IPS-NIHi7 (cell line): Measurements from ENCODE around the gene ZNF705A.
"Not testable (repeated sequence)": the region's sequence is repeated elsewhere in the genome, so short reads cannot be mapped to it uniquely, and the experiment has no call there.

Experiments
- DNase-seq: peaks from one replicate; pipeline ENCODE4 v3.0.0; 2012; ENCODE audit warnings: mixed read lengths; ENCODE audit errors: extremely low spot score

ZNF705A gene

GRCh38 chr12:8156845-8157244, at the start of gene ZNF705A:
Gene ZNF705A (plus strand): TSS chr12:8157015. CDS start chr12:8172626, 15,611 bp downstream.
- no peak for DNase-seq

- DNase-seq: peak; percentile 79
Measured at GRCh38 chr12:8108808-8109398, 47.9 kb upstream of the ZNF705A start.

GRCh38 chr12:8113117-8113516, 43.7 kb upstream of the ZNF705A start:
- not testable (repeated sequence) for DNase-seq

- DNase-seq: no peak
Measured at GRCh38 chr12:8120072-8120713, 36.6 kb upstream of the ZNF705A start.

- no peak for DNase-seq
Measured at GRCh38 chr12:8123124-8123912, 33.5 kb upstream of the ZNF705A start, which contains the start of gene CLEC4A. Gene CLEC4A (plus strand): TSS chr12:8123617. CDS start chr12:8123879, 262 bp downstream.

- DNase-seq: no peak
Measured at GRCh38 chr12:8127138-8127537, 29.7 kb upstream of the ZNF705A start.

GRCh38 chr12:8133636-8134397, 23.0 kb upstream of the ZNF705A start:
- not testable (repeated sequence) for DNase-seq

GRCh38 chr12:8134398-8134930, 22.4 kb upstream of the ZNF705A start:
- DNase-seq: not testable (repeated sequence)

GRCh38 chr12:8141647-8142046, 15.2 kb upstream of the ZNF705A start:
- not testable (repeated sequence) for DNase-seq

GRCh38 chr12:8143261-8143660, 13.6 kb upstream of the ZNF705A start:
- DNase-seq: no peak

- DNase-seq: peak; percentile 55
Measured at GRCh38 chr12:8145754-8146441, 10.9 kb upstream of the ZNF705A start.

GRCh38 chr12:8146442-8146771, 10.4 kb upstream of the ZNF705A start:
- DNase-seq: no peak

- no peak for DNase-seq
Measured at GRCh38 chr12:8154526-8154925, 2.3 kb upstream of the ZNF705A start.

- DNase-seq: no peak
Measured at GRCh38 chr12:8156416-8156815, 399 bp upstream of the ZNF705A start.

- DNase-seq: no peak
Measured at GRCh38 chr12:8157484-8158198, 826 bp downstream of the ZNF705A start.

GRCh38 chr12:8172911-8173310, 16.1 kb downstream of the ZNF705A start:
- not testable (repeated sequence) for DNase-seq

- peak; percentile 78 for DNase-seq
Measured at GRCh38 chr12:8179989-8180585, 23.3 kb downstream of the ZNF705A start.

GRCh38 chr12:8181271-8181670, 24.5 kb downstream of the ZNF705A start:
- not testable (repeated sequence) for DNase-seq

- DNase-seq: not testable (repeated sequence)
Measured at GRCh38 chr12:8182923-8183322, 26.1 kb downstream of the ZNF705A start.

GRCh38 chr12:8183346-8183745, 26.5 kb downstream of the ZNF705A start:
- DNase-seq: not testable (repeated sequence)
